ENCODE data around the gene PDE5A.

The PDE5A gene

GRCh38 chr4:119512398-119512797 lies 116.2 kb downstream of the PDE5A start:
- no peak overlapping the region for H3K9ac ChIP-seq (ENCODE audit: low read length)
- no peaks in the 10 kb centered on the region for H3K27me3 ChIP-seq (ENCODE audit: control insufficient read depth, insufficient read depth, low read length)
- no peaks in the 10 kb centered on the region for H3K9me3 ChIP-seq (ENCODE audit: control insufficient read depth, low read depth, low read length)
- H3K36me3 ChIP-seq (ENCODE audit: control insufficient read depth, low read depth, low read length), result peaks cover 42% of the 10 kb centered on the region
- H3K4me3 ChIP-seq (ENCODE audit: low read length), result no peak overlapping the region
- H3K4me1 ChIP-seq (ENCODE audit: control insufficient read depth, low read depth, low read length), result no peaks in the 10 kb centered on the region
- no peak overlapping the region for H3K27ac ChIP-seq (ENCODE audit: low read length)

DNA sequence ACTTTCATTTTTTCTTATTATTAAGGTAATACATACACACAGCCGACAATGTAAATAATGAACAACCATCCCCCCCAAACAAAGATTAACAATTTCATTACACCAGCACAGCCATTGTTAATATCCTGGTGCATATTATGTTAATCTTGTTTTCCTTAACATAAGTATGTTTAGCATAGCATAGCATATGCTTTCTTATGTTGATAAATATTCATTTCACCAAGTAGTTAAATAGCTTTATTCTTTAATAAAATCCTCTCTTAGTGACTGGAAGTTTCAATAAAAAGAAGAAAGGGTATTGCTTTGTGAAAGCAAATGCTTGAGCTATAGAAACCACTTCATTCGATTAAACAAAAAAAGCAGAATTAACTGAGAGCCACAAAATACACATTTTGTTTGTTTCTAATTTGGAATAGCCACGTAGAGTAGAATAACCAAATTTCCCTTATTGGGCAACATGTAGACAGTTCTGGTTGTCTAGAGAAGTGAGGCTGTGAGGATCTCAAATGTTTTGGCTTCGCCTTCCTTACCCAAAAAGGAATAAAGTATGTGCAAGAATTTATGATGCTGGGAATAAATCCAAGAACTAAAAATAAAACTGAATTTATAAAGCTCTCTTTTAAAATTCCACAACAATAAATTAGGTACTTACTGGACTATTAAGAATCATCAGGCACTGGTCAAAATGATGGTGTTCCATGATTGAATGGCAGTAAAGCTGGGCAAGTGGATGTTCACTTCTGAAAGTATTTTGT lies 118.0 kb downstream of the PDE5A start:
- Histone ChIP-seq H3K27ac (ENCODE audit: low read length) (no peak overlapping the region), H3K9me3 (ENCODE audit: control insufficient read depth, low read depth, low read length) (no peaks in the 10 kb centered on the region), H3K36me3 (ENCODE audit: control insufficient read depth, low read depth, low read length) (peaks cover 41% of the 10 kb centered on the region), H3K4me3 (ENCODE audit: low read length) (no peak overlapping the region), H3K27me3 (ENCODE audit: control insufficient read depth, insufficient read depth, low read length) (no peaks in the 10 kb centered on the region), H3K4me1 (ENCODE audit: control insufficient read depth, low read depth, low read length) (no peaks in the 10 kb centered on the region), H3K9ac (ENCODE audit: low read length) (no peak overlapping the region)

- Histone ChIP-seq H3K36me3 (ENCODE audit: control insufficient read depth, low read depth, low read length) (peaks cover 48% of the 10 kb centered on the region), H3K9me3 (ENCODE audit: control insufficient read depth, low read depth, low read length) (no peaks in the 10 kb centered on the region), H3K27me3 (ENCODE audit: control insufficient read depth, insufficient read depth, low read length) (no peaks in the 10 kb centered on the region), H3K4me1 (ENCODE audit: control insufficient read depth, low read depth, low read length) (no peaks in the 10 kb centered on the region), H3K4me3 (ENCODE audit: low read length) (no peak overlapping the region), H3K27ac (ENCODE audit: low read length) (no peak overlapping the region), H3K9ac (ENCODE audit: low read length) (no peak overlapping the region)
Measured at GRCh38 chr4:119508281-119508680, 120.3 kb downstream of the PDE5A start.

DNA sequence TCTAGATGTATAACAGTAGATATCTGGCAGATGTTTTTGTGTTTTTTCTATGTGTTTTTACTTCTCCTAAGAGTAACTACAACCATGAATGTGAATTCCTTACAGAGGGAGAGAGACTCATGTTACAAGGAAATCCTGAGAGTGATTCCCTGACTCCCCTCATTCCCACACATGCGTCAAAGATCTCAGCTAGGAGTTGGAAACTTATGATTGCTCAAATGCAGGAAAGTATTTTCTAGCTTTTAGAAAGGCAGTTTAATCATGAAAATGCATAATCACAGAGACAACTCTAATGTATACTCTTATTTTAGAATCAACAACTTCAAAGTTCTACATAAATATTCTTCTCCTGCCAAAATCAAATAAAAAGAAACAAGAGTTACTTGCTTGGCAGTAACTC lies 121.8 kb downstream of the PDE5A start:
- H3K27me3 ChIP-seq (ENCODE audit: control insufficient read depth, insufficient read depth, low read length), result no peaks in the 10 kb centered on the region
- no peak overlapping the region for H3K4me3 ChIP-seq (ENCODE audit: low read length)
- H3K9me3 ChIP-seq (ENCODE audit: control insufficient read depth, low read depth, low read length), result no peaks in the 10 kb centered on the region
- no peaks in the 10 kb centered on the region for H3K4me1 ChIP-seq (ENCODE audit: control insufficient read depth, low read depth, low read length)
- peaks cover 46% of the 10 kb centered on the region for H3K36me3 ChIP-seq (ENCODE audit: control insufficient read depth, low read depth, low read length)
- no peak overlapping the region for H3K9ac ChIP-seq (ENCODE audit: low read length)
- H3K27ac ChIP-seq (ENCODE audit: low read length), result no peak overlapping the region

- Histone ChIP-seq H3K9me3 (ENCODE audit: control insufficient read depth, low read depth, low read length) (no peaks in the 10 kb centered on the region), H3K9ac (ENCODE audit: low read length) (no peak overlapping the region), H3K27ac (ENCODE audit: low read length) (no peak overlapping the region), H3K4me3 (ENCODE audit: low read length) (no peak overlapping the region), H3K36me3 (ENCODE audit: control insufficient read depth, low read depth, low read length) (peaks cover 49% of the 10 kb centered on the region), H3K27me3 (ENCODE audit: control insufficient read depth, insufficient read depth, low read length) (no peaks in the 10 kb centered on the region), H3K4me1 (ENCODE audit: control insufficient read depth, low read depth, low read length) (no peaks in the 10 kb centered on the region)
Measured at GRCh38 chr4:119504616-119505015, 124.0 kb downstream of the PDE5A start.

GRCh38 chr4:119501740-119502139 lies 126.9 kb downstream of the PDE5A start:
- Histone ChIP-seq H3K4me3 (ENCODE audit: low read length) (no peak overlapping the region), H3K9ac (ENCODE audit: low read length) (no peak overlapping the region), H3K36me3 (ENCODE audit: control insufficient read depth, low read depth, low read length) (peaks cover 63% of the 10 kb centered on the region), H3K4me1 (ENCODE audit: control insufficient read depth, low read depth, low read length) (no peaks in the 10 kb centered on the region), H3K27ac (ENCODE audit: low read length) (no peak overlapping the region), H3K9me3 (ENCODE audit: control insufficient read depth, low read depth, low read length) (no peaks in the 10 kb centered on the region), H3K27me3 (ENCODE audit: control insufficient read depth, insufficient read depth, low read length) (no peaks in the 10 kb centered on the region)

- Histone ChIP-seq H3K27ac (ENCODE audit: low read length) (no peak overlapping the region), H3K36me3 (ENCODE audit: control insufficient read depth, low read depth, low read length) (peaks cover 72% of the 10 kb centered on the region), H3K27me3 (ENCODE audit: control insufficient read depth, insufficient read depth, low read length) (no peaks in the 10 kb centered on the region), H3K9ac (ENCODE audit: low read length) (no peak overlapping the region), H3K4me1 (ENCODE audit: control insufficient read depth, low read depth, low read length) (no peaks in the 10 kb centered on the region), H3K9me3 (ENCODE audit: control insufficient read depth, low read depth, low read length) (no peaks in the 10 kb centered on the region), H3K4me3 (ENCODE audit: low read length) (no peak overlapping the region)
Measured at GRCh38 chr4:119498527-119498926, 130.1 kb downstream of the PDE5A start.

DNA sequence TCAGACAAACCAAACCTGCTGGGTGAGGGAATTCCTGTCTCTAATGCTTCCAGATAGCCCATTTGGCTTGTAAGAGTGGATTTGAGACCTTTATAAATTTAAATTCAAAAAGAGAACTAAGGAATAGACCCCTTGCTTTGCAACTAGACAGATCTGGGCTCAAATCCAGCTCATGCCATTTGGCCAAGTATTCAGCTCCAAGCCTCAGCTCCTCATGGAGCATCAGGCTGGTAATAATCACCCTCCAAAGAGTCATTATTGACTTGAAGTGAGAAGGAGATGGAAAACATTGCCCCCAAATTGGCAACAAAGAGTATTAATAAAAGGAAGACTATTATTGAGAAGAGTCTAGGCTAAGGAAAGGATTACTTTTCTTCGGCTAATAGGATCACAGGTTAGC lies 134.7 kb downstream of the PDE5A start:
- H3K9me3 ChIP-seq (ENCODE audit: control insufficient read depth, low read depth, low read length), result no peaks in the 10 kb centered on the region
- H3K27ac ChIP-seq (ENCODE audit: low read length), result no peak overlapping the region
- H3K27me3 ChIP-seq (ENCODE audit: control insufficient read depth, insufficient read depth, low read length), result no peaks in the 10 kb centered on the region
- no peak overlapping the region for H3K9ac ChIP-seq (ENCODE audit: low read length)
- peaks cover 44% of the 10 kb centered on the region for H3K36me3 ChIP-seq (ENCODE audit: control insufficient read depth, low read depth, low read length)
- H3K4me1 ChIP-seq (ENCODE audit: control insufficient read depth, low read depth, low read length), result no peaks in the 10 kb centered on the region
- H3K4me3 ChIP-seq (ENCODE audit: low read length), result no peak overlapping the region

DNA sequence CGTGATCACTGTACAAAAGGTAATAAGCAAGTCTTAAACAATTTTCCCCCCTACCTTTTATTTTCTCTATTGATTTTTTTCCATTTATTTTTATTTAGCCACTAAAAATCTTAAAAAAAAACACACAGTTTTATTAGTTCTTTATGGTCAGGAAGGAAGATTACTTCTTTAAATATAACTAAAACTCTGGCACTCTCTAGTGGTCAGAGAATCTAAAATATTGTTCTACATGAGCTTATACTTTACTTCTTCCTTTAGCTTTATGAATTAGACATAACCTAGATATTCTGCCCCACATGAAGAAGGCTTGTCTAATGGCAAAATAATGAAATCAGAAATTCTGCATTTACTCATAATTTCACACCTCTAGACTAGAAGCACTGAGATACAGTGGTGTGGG lies 135.2 kb downstream of the PDE5A start:
- peaks cover 39% of the 10 kb centered on the region for H3K36me3 ChIP-seq (ENCODE audit: control insufficient read depth, low read depth, low read length)
- H3K9me3 ChIP-seq (ENCODE audit: control insufficient read depth, low read depth, low read length), result no peaks in the 10 kb centered on the region
- H3K9ac ChIP-seq (ENCODE audit: low read length), result no peak overlapping the region
- no peak overlapping the region for H3K4me3 ChIP-seq (ENCODE audit: low read length)
- no peak overlapping the region for H3K27ac ChIP-seq (ENCODE audit: low read length)
- H3K4me1 ChIP-seq (ENCODE audit: control insufficient read depth, low read depth, low read length), result no peaks in the 10 kb centered on the region
- H3K27me3 ChIP-seq (ENCODE audit: control insufficient read depth, insufficient read depth, low read length), result no peaks in the 10 kb centered on the region

DNA sequence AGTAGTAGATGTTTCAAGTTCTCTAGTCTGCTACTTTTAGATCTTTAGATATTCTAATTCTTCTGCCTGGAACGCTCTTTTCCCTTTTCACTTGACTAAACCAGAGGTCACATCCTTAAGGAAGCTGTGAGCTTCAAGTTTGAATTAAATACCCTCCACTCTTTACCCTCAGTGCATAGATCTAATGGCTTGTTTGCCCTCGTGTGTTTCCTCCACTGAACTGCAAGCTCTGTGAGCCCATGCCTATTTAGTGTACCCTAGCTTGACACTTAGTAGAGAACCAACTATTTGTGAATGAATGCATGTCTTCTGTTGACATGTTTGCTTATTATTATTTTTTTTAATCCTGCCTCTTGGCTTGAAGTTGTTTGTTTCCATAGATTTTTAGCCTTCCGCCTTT lies 138.3 kb downstream of the PDE5A start:
- Histone ChIP-seq H3K9me3 (ENCODE audit: control insufficient read depth, low read depth, low read length) (no peaks in the 10 kb centered on the region), H3K36me3 (ENCODE audit: control insufficient read depth, low read depth, low read length) (peaks cover 11% of the 10 kb centered on the region), H3K4me3 (ENCODE audit: low read length) (no peak overlapping the region), H3K9ac (ENCODE audit: low read length) (no peak overlapping the region), H3K27ac (ENCODE audit: low read length) (no peak overlapping the region), H3K27me3 (ENCODE audit: control insufficient read depth, insufficient read depth, low read length) (no peaks in the 10 kb centered on the region), H3K4me1 (ENCODE audit: control insufficient read depth, low read depth, low read length) (no peaks in the 10 kb centered on the region)

GRCh38 chr4:119489305-119489704 lies 139.3 kb downstream of the PDE5A start:
- no peaks in the 10 kb centered on the region for H3K4me1 ChIP-seq (ENCODE audit: control insufficient read depth, low read depth, low read length)
- peaks cover 2% of the 10 kb centered on the region for H3K36me3 ChIP-seq (ENCODE audit: control insufficient read depth, low read depth, low read length)
- H3K4me3 ChIP-seq (ENCODE audit: low read length), result no peak overlapping the region
- no peak overlapping the region for H3K27ac ChIP-seq (ENCODE audit: low read length)
- H3K27me3 ChIP-seq (ENCODE audit: control insufficient read depth, insufficient read depth, low read length), result no peaks in the 10 kb centered on the region
- no peak overlapping the region for H3K9ac ChIP-seq (ENCODE audit: low read length)
- peaks cover 3% of the 10 kb centered on the region for H3K9me3 ChIP-seq (ENCODE audit: control insufficient read depth, low read depth, low read length)

DNA sequence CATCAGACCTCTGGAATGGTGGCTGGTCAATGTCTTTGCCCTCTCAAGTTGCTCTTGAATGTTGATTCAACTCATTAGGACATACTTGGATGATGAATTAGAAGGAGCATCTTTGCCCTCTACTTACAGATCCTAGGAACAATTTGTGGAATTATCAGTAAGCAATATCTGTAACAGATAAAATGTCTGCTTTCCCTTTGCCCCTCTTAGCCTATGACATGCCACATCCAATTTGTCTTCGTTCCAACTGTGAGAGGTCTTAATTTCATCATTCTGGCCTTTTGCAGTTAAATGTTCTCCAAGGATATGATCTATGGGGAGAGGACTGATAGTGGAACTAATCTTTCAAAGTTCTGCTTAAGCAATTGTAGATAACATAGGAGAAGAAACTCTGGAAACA lies 148.3 kb downstream of the PDE5A start:
- peaks cover 9% of the 10 kb centered on the region for H3K36me3 ChIP-seq (ENCODE audit: control insufficient read depth, low read depth, low read length)
- H3K4me3 ChIP-seq (ENCODE audit: low read length), result no peak overlapping the region
- peaks cover 5% of the 10 kb centered on the region for H3K9me3 ChIP-seq (ENCODE audit: control insufficient read depth, low read depth, low read length)
- H3K27me3 ChIP-seq (ENCODE audit: control insufficient read depth, insufficient read depth, low read length), result no peaks in the 10 kb centered on the region
- H3K4me1 ChIP-seq (ENCODE audit: control insufficient read depth, low read depth, low read length), result no peaks in the 10 kb centered on the region
- no peak overlapping the region for H3K27ac ChIP-seq (ENCODE audit: low read length)
- H3K9ac ChIP-seq (ENCODE audit: low read length), result no peak overlapping the region
